ENCODE data around the gene B3GNT3. TPM values are rescaled to one million over a fixed set of nuclear protein-coding genes. Genes with fewer than 3 reads are reported as not detected.
"Not testable (repeated sequence)": the region's sequence is repeated elsewhere in the genome, so short reads cannot be mapped to it uniquely, and the experiment has no call there.

The B3GNT3 gene
- total RNA-seq, 6 experiments from 2014 or later = 0.26 to 13.6 (median 3.1) TPM

DNA sequence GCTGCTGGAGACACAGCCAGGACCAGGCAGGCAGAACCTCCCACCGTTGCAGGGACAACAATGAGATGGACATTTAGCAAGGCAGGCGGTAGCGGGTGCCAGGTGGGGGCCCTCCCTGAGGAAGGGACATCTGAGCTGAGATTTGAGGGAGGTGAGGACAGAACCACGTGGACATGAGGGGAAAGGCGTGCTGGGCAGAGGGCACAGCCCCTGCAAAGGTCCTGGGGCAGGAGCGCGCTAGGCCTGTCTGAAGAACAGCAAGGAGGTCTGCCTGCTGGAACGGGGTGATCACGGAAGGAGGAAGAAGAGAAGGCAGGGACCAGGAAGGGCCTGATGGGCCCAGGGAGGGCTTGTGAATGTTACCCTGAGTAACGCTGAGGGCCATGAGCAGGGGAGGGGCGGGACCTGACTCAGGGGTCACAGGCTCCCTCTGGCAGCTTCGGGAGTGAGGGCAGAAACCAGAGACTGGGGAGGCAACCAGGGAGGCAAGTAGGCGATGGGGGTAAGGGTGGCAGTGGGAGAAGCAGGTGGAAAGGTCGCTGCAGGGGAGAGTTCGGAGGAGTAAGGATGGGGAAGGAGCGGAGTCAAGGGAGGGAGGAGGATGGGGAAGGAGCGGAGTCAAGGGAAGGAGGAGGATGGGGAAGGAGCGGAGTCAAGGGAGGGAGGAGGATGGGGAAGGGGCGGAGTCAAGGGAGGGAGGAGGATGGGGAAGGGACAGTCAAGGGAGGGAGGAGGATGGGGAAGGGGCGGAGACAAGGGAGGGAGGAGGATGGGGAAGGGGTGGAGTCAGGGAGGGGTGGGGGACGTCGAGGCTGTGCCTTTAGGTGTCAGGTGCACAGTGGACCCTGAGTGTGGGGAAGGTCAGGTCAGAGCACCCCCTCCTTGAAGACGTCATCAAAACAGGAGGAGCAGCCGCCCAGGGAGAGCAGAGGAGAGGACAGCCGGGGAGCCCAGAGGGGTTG lies 15.7 kb upstream of the B3GNT3 start:
- H3K36me3 ChIP-seq = no peaks in the 10 kb centered on the region
- ATAC-seq = peak in 3 of 4 donors; percentile 6 to 25 (median 11)
- intact Hi-C loops (cut with DNase I) = loop anchor here in 1 of 2 donors (10.0 kb wide), 1 partner anchor 64 kb away; the partner anchor contains the start of gene MAP1S
- no peaks in the 10 kb centered on the region for H3K9me3 ChIP-seq
- H3K4me1 ChIP-seq = no peaks in the 10 kb centered on the region
- H3K4me3 ChIP-seq = no peak overlapping the region
- DNase-seq = peak in 2 of 3 donors; percentile 51 to 59
- WGBS (ENCODE audit: insufficient coverage, low coverage, low lambda C conversion rate, missing lambda C conversion rate) = 21% methylated on average over 21 of the region's 25 CpGs
- TF ChIP-seq, protein P1, sequence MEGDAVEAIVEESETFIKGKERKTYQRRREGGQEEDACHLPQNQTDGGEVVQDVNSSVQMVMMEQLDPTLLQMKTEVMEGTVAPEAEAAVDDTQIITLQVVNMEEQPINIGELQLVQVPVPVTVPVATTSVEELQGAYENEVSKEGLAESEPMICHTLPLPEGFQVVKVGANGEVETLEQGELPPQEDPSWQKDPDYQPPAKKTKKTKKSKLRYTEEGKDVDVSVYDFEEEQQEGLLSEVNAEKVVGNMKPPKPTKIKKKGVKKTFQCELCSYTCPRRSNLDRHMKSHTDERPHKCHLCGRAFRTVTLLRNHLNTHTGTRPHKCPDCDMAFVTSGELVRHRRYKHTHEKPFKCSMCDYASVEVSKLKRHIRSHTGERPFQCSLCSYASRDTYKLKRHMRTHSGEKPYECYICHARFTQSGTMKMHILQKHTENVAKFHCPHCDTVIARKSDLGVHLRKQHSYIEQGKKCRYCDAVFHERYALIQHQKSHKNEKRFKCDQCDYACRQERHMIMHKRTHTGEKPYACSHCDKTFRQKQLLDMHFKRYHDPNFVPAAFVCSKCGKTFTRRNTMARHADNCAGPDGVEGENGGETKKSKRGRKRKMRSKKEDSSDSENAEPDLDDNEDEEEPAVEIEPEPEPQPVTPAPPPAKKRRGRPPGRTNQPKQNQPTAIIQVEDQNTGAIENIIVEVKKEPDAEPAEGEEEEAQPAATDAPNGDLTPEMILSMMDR (IDR thresholded peaks at IDR 0.05) = no peak
- TF ChIP-seq POLR2A (IDR thresholded peaks at IDR 0.05) = no peak
- no peaks in the 10 kb centered on the region for H3K27me3 ChIP-seq
- H3K27ac ChIP-seq = no peak overlapping the region

DNA sequence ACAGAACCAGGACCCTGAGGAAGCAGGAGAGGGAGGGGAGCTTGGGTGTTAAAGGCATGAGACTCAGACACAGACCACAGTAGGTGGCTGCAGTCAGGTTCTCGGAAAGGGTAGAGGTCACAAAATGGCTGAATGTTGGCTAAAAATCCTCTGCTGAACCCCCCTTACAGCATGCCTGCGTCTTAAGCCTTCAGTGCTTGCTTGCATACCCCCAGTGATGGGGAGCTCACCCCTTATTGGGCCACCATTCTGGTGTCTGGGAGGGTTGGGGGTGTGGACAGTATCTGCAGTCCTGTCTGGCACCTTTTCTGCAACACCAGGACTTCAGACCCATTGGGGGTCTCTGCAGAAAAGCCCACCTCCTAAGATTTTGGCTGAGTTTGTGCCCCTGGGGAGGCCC lies 14.2 kb upstream of the B3GNT3 start:
- TF ChIP-seq POLR2A (IDR thresholded peaks at IDR 0.05) = no peak
- TF ChIP-seq, protein P1 (IDR thresholded peaks at IDR 0.05) = no peak

DNA sequence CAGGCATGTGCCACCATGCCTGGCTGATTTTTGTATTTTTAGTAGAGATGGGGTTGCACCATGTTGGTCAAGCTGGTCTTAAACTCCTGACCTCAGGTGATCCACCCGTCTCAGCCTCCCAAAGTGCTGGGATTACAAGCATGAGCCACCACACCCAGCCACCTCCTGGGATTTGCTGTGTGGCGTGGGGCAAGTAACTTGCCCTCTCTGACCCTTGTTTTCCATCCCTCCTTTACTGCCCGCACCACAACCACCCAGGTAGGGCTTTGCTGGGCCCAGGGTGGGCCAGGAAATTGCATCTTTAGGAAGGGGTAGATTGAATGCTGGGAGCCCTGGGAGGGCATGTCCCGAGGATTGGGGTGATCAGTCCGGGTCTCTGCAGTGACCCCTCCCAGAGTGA lies 11.2 kb upstream of the B3GNT3 start:
- ATAC-seq = not testable (repeated sequence)

More for the DNA sequence above, 14.2 kb upstream of the B3GNT3 start:
- Histone ChIP-seq H3K4me3 (no peak overlapping the region), H3K27me3 (no peaks in the 10 kb centered on the region), H3K27ac (no peak overlapping the region), H3K36me3 (no peaks in the 10 kb centered on the region), H3K9me3 (no peaks in the 10 kb centered on the region), H3K4me1 (no peaks in the 10 kb centered on the region)
- no peak for ATAC-seq
- intact Hi-C loops (cut with DNase I) = loop anchor here in 1 of 2 donors (10.0 kb wide), 2 partner anchors 74 to 76 kb away; partner anchors contain the start of gene RPL18A
- no peak for DNase-seq
- no CpG with 5 or more reads among the region's 2 CpGs for WGBS (ENCODE audit: insufficient coverage, low coverage, low lambda C conversion rate, missing lambda C conversion rate)

DNA sequence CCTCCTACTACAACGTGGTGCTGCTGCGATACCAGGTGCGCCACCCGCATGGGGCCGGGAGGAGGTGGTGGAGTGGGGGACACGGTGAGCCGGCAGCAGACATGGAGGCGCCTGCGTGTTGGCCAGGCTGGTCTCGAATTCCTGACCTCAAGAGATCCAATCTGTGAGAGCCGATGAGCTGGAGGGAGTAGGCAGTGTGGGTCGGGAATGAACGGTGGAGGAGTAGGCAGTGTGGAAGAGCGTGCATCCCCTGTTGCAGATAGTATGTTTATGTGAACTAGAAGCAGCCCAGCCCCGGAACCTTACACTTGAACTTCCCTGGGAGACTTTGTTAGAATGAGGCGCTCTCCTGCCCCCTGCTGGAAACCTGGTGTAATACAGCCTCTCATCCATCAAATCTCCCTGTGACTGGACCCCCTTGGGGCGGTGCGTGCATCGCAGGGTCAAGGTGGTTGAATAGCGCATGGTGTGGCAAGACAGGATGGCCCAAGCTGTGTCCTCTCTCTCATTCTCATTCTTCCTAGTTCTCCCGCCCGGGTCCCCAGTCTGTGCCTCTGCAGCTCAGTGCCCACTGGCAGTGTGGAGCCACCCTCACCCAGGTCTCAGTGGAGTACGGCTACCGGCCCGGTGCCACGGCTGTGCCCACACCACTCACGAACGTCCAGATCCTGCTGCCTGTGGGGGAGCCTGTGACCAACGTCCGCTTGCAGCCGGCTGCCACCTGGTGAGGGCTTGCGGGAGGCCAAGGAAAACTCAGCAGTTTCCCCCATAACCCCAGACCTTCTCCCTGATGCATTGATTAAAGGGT lies 10.5 kb upstream of the B3GNT3 start:
- TF ChIP-seq, protein P1 (IDR thresholded peaks at IDR 0.05) = peak; percentile 60 to 87 (median 69)
- no peak for TF ChIP-seq POLR2A (IDR thresholded peaks at IDR 0.05)
- DNase-seq (peak in 2 of 3 donors; percentile 57 to 58), ATAC-seq (peak; percentile 49 to 82 (median 73))
- 43% methylated on average over 19 of the region's 32 CpGs for WGBS (ENCODE audit: insufficient coverage, low coverage, low lambda C conversion rate, missing lambda C conversion rate)
- no peaks in the 10 kb centered on the region for H3K36me3 ChIP-seq
- H3K9me3 ChIP-seq = no peaks in the 10 kb centered on the region
- no peaks in the 10 kb centered on the region for H3K4me1 ChIP-seq
- intact Hi-C loops (cut with DNase I) = loop anchor here in 1 of 2 donors (10.0 kb wide), 2 partner anchors 70 to 80 kb away; partner anchors contain the start of gene RPL18A
- H3K27me3 ChIP-seq = no peaks in the 10 kb centered on the region
- no peak overlapping the region for H3K4me3 ChIP-seq
- no peak overlapping the region for H3K27ac ChIP-seq

More for the DNA sequence above, 11.2 kb upstream of the B3GNT3 start:
- not testable (repeated sequence) for H3K4me3 ChIP-seq, H3K9me3 ChIP-seq, DNase-seq, H3K36me3 ChIP-seq, H3K27ac ChIP-seq, H3K27me3 ChIP-seq, H3K4me1 ChIP-seq
- intact Hi-C loops (cut with DNase I) = loop anchor here in 1 of 2 donors (10.0 kb wide), 2 partner anchors 71 to 79 kb away; partner anchors contain the start of gene RPL18A
- WGBS (ENCODE audit: insufficient coverage, low coverage, low lambda C conversion rate, missing lambda C conversion rate) = 0% methylated on average over 1 of the region's 5 CpGs
